CD4-positive, alpha-beta T cell (primary cell): ENCODE measurements around the gene ARHGEF2. TPM values are rescaled to one million over a fixed set of nuclear protein-coding genes. Genes with fewer than 3 reads are reported as not detected.

ENCODE experiments used
- ATAC-seq: fragments of 200-7000 bp; cut with Tn5 transposase; one replicate; pipeline ENCODE4 v1.10.0; 2022; ENCODE audit warnings: mild to moderate bottlenecking; ENCODE audit not compliant: poor library complexity
- CTCF ChIA-PET: fragments of 350-600 bp; sonication (Branson Sonifier 250); formaldehyde crosslinking; loops from one replicate; lab custom pipeline; 2021; ENCODE audit warnings: antibody characterized with exemption, inconsistent platforms; lab: Charles Lee
- POLR2A ChIA-PET: fragments of 350-600 bp; sonication (Branson Sonifier 250); formaldehyde crosslinking; loops from one replicate; lab custom pipeline; 2021; ENCODE audit warnings: antibody characterized with exemption, inconsistent platforms; lab: Charles Lee
- DNase-seq, 14 experiments: peaks; one replicate each; pipeline ENCODE4 v3.0.0-alpha.2; 2013 to 2020; ENCODE audit warnings: mixed read lengths in 2 of 14
- H3K27ac ChIP-seq, 2 donors: one replicate each; pipeline versions ENCODE4 v1.5.1 to v1.7.0; 2013; ENCODE audit warnings: low read length in 2 of 2, low read depth in 1 of 2, mild to moderate bottlenecking in 1 of 2
- H3K27me3 ChIP-seq, 2 experiments: 1 replicate in 1 of 2; 2 replicates in 1 of 2; pipeline versions ENCODE4 v1.6.1 to v1.7.0; 2013; ENCODE audit warnings: low read length in 2 of 2, control low read depth in 1 of 2, mild to moderate bottlenecking in 1 of 2, moderate library complexity in 1 of 2; ENCODE audit not compliant: insufficient read depth in 2 of 2, control insufficient read depth in 1 of 2
- H3K36me3 ChIP-seq: one replicate; pipeline ENCODE4 v1.6.1; 2013; ENCODE audit warnings: low read length, control low read depth; ENCODE audit not compliant: insufficient read depth
- H3K4me1 ChIP-seq: one replicate; pipeline ENCODE4 v1.6.1; 2013; ENCODE audit warnings: low read length, control low read depth; ENCODE audit not compliant: insufficient read depth
- H3K4me3 ChIP-seq: one replicate; pipeline ENCODE4 v1.5.1; 2013; ENCODE audit warnings: mild to moderate bottlenecking, low read length, moderate library complexity
- H3K9me3 ChIP-seq, 2 experiments: 1 replicate in 1 of 2; 2 replicates in 1 of 2; pipeline versions ENCODE4 v1.6.1 to v1.7.0; 2013; ENCODE audit warnings: low read length in 2 of 2, mild to moderate bottlenecking in 2 of 2, control low read depth in 1 of 2, moderate library complexity in 1 of 2; ENCODE audit not compliant: control insufficient read depth in 1 of 2, insufficient read depth in 1 of 2
- H3K27ac Mint-ChIP-seq: one replicate; pipeline ENCODE4 v1.8.0; 2020; ENCODE audit warnings: mixed read lengths
- H3K27me3 Mint-ChIP-seq: one replicate; pipeline ENCODE4 v1.8.0; 2021; ENCODE audit warnings: mixed read lengths
- H3K36me3 Mint-ChIP-seq: one replicate; pipeline ENCODE4 v1.8.0; 2021; ENCODE audit warnings: low read depth, mixed read lengths
- H3K4me1 Mint-ChIP-seq: one replicate; pipeline ENCODE4 v1.8.0; 2021; ENCODE audit warnings: low read depth, mixed read lengths
- H3K4me3 Mint-ChIP-seq: one replicate; pipeline ENCODE4 v1.8.0; 2020; ENCODE audit warnings: mild to moderate bottlenecking, mixed read lengths
- H3K9me3 Mint-ChIP-seq: one replicate; pipeline ENCODE4 v1.8.0; 2020; ENCODE audit warnings: mixed read lengths
- intact Hi-C, 2 experiments: fragments of 100-400 bp; cut with DNase I in 1 of 2; cut with micrococcal nuclease in 1 of 2; formaldehyde crosslinking; loops; one replicate each; pipeline versions ENCODE4 v1.15.1 to v1.9.0; 2023 to 2025; cut with DNase I, micrococcal nuclease
- total RNA-seq, 174 experiments: library from RNA in 2 of 174; stranded (reverse) in 2 of 174; gene quantifications; one replicate each; pipeline ENCODE4 v1.2.3 and lab custom pipeline; 2021 to 2026
- TF ChIP-seq, protein P1 (sequence below): fragments of 200-600 bp; IDR thresholded peaks from one replicate; pipeline ENCODE4 v1.8.0; 2022; ENCODE audit warnings: antibody characterized with exemption, mild to moderate bottlenecking

The ARHGEF2 gene
- total RNA-seq, 2 experiments from 2014 or later = 54.8 to 62.4 TPM

DNA sequence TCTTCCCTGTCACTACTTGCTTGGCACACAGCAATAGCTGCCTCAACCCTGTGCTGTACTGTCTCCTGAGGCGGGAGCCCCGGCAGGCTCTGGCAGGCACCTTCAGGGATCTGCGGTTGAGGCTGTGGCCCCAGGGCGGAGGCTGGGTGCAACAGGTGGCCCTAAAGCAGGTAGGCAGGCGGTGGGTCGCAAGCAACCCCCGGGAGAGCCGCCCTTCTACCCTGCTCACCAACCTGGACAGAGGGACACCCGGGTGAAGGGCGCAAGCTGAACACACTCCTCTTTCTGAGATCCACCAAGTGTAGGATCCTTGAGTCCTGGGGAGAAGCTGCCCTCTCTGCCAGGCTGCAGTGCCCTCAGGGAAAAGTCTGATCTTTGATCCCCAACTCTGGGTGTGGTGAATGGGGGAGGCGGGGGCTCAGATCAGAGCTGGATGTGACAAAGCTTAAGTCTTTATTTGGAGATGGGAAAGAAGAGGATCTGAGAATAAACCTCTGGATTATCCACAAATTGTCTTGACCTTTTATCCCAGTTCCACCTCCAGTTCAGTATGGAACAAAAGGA lies 35.7 kb downstream of the ARHGEF2 start:
- Mint-ChIP-seq H3K4me3 (no peak overlapping the region), H3K36me3 (peaks cover 17% of the 10 kb centered on the region), H3K9me3 (no peaks in the 10 kb centered on the region), H3K27ac (peak overlapping the region; percentile 72), H3K4me1 (peaks cover 58% of the 10 kb centered on the region), H3K27me3 (no peaks in the 10 kb centered on the region)
- Histone ChIP-seq H3K27ac (no peak overlapping the region), H3K27me3 (no peaks in the 10 kb centered on the region), H3K4me3 (no peak overlapping the region), H3K36me3 (peaks cover 11% of the 10 kb centered on the region), H3K9me3 (no peaks in the 10 kb centered on the region), H3K4me1 (peaks cover 72% of the 10 kb centered on the region)
- CTCF ChIA-PET = no interaction called here
- ATAC-seq = no peak
- POLR2A ChIA-PET = interaction anchor here (0.9 to 5.1 kb wide), 3 partner anchors 9 to 47 kb away, joined by 3 to 65 read pairs (median 6); partner anchors contain the start of genes ARHGEF2 and KHDC4
- DNase-seq = no peak
- intact Hi-C loops = loop anchor here in 1 of 2 experiments (2.0 kb wide), 1 partner anchor 38 kb away; no protein-coding TSS in a partner anchor
- TF ChIP-seq, protein P1, sequence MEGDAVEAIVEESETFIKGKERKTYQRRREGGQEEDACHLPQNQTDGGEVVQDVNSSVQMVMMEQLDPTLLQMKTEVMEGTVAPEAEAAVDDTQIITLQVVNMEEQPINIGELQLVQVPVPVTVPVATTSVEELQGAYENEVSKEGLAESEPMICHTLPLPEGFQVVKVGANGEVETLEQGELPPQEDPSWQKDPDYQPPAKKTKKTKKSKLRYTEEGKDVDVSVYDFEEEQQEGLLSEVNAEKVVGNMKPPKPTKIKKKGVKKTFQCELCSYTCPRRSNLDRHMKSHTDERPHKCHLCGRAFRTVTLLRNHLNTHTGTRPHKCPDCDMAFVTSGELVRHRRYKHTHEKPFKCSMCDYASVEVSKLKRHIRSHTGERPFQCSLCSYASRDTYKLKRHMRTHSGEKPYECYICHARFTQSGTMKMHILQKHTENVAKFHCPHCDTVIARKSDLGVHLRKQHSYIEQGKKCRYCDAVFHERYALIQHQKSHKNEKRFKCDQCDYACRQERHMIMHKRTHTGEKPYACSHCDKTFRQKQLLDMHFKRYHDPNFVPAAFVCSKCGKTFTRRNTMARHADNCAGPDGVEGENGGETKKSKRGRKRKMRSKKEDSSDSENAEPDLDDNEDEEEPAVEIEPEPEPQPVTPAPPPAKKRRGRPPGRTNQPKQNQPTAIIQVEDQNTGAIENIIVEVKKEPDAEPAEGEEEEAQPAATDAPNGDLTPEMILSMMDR = no peak

DNA sequence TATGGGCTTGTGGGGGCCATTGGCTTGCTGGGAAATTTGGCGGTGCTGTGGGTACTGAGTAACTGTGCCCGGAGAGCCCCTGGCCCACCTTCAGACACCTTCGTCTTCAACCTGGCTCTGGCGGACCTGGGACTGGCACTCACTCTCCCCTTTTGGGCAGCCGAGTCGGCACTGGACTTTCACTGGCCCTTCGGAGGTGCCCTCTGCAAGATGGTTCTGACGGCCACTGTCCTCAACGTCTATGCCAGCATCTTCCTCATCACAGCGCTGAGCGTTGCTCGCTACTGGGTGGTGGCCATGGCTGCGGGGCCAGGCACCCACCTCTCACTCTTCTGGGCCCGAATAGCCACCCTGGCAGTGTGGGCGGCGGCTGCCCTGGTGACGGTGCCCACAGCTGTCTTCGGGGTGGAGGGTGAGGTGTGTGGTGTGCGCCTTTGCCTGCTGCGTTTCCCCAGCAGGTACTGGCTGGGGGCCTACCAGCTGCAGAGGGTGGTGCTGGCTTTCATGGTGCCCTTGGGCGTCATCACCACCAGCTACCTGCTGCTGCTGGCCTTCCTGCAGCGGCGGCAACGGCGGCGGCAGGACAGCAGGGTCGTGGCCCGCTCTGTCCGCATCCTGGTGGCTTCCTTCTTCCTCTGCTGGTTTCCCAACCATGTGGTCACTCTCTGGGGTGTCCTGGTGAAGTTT lies 36.4 kb downstream of the ARHGEF2 start:
- intact Hi-C loops = loop anchor here in 1 of 2 experiments (2.0 kb wide), 1 partner anchor 39 kb away; no protein-coding TSS in a partner anchor
- H3K36me3 Mint-ChIP-seq = peaks cover 11% of the 10 kb centered on the region
- ChIA-PET POLR2A (interaction anchor here (0.9 to 5.1 kb wide), 3 partner anchors 36 to 47 kb away, joined by 3 to 65 read pairs (median 4); partner anchors contain the start of gene ARHGEF2), CTCF (no interaction called here)
- Histone ChIP-seq H3K36me3 (peaks cover 4% of the 10 kb centered on the region), H3K27ac (no peak overlapping the region), H3K9me3 (no peaks in the 10 kb centered on the region), H3K27me3 (no peaks in the 10 kb centered on the region), H3K4me1 (peaks cover 65% of the 10 kb centered on the region), H3K4me3 (no peak overlapping the region)
- peaks cover 54% of the 10 kb centered on the region for H3K4me1 Mint-ChIP-seq
- no peaks in the 10 kb centered on the region for H3K9me3 Mint-ChIP-seq
- TF ChIP-seq, protein P1 = no peak
- no peaks in the 10 kb centered on the region for H3K27me3 Mint-ChIP-seq
- no peak overlapping the region for H3K4me3 Mint-ChIP-seq
- peak overlapping the region; percentile 72 for H3K27ac Mint-ChIP-seq
- no peak for ATAC-seq
- DNase-seq = no peak

DNA sequence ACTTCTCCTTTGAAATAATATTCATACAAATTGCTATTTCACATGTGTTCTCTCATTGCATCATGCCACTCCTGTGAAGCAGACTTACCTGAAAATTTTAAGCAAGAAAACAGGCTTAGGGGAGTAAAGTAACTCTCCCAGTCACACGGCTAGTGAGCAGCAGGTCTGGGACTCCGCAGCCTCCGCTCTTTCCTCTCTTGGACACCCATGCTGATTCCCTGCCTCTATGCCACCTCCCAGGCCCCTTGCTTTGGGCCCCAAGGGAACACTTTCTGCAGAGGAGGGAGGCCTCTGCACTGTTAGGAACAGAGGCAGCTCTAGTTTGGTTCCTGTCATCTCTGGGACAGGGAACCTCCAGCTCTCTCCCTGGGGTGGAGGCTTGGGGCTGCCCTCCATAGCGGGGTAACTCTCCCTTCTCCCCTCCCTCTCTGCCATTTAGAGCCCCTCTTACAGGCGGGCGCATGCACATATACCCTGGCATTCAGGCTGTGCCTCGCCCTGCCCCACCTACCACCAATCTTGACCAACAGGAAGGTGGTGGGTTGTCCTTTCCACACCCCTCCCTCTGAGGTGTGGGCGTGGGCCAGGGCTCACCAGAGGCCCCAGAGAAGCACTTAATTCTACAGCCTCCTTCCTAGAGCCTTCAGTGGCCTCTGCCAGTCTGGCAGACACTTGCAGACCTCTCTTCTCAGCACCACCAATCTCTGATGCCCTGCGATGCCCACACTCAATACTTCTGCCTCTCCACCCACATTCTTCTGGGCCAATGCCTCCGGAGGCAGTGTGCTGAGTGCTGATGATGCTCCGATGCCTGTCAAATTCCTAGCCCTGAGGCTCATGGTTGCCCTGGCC lies 37.1 kb downstream of the ARHGEF2 start, which contains the start of gene RXFP4:
RXFP4 (plus strand) TSS at position 646 of the 852 bp plus-strand sequence; CDS start at position 718, 72 bp downstream.
- intact Hi-C loops = no loop called here
- ChIA-PET CTCF (interaction anchor here (0.8 to 1.4 kb wide), 3 partner anchors 38 to 112 kb away, joined by 4 to 8 read pairs (median 4); partner anchors contain the start of gene UBQLN4), POLR2A (interaction anchor here (0.9 to 1.8 kb wide), 9 partner anchors 8 to 64 kb away, joined by 3 to 13 read pairs (median 4); partner anchors contain the start of gene ARHGEF2)
- no peaks in the 10 kb centered on the region for H3K9me3 Mint-ChIP-seq
- ATAC-seq (no peak), DNase-seq (no peak)
- no peak within 1 kb of the TSS for H3K4me3 ChIP-seq
- peak within 1 kb of the TSS; percentile 9 to 43 for H3K27ac ChIP-seq
- peaks cover 58% of the 10 kb centered on the region for H3K4me1 ChIP-seq
- H3K27me3 Mint-ChIP-seq = no peaks in the 10 kb centered on the region
- no peaks in the 10 kb centered on the region for H3K27me3 ChIP-seq
- peaks cover 3% of the 10 kb centered on the region for H3K36me3 Mint-ChIP-seq
- H3K4me3 Mint-ChIP-seq = peak within 1 kb of the TSS; percentile 10
- TF ChIP-seq, protein P1 = no peak
- H3K4me1 Mint-ChIP-seq = peaks cover 46% of the 10 kb centered on the region
- peak within 1 kb of the TSS; percentile 72 for H3K27ac Mint-ChIP-seq
- no peaks in the 10 kb centered on the region for H3K36me3 ChIP-seq
- no peaks in the 10 kb centered on the region for H3K9me3 ChIP-seq
